Gastrocnemius medialis (tissue), 4 donors: Measurements from ENCODE around the gene LARGE1.

Experiments
- CTCF ChIP-seq, 5 experiments: fragments of 450-650 bp in 3 of 5; fragments of 200-600 bp in 2 of 5; sonication (generic) in 2 of 5; IDR thresholded peaks in 4 of 5; conservative IDR thresholded peaks in 1 of 5; 1 replicate in 4 of 5; 2 replicates in 1 of 5; pipeline ENCODE4 v1.5.1; 2016 to 2019; ENCODE audit warnings: antibody characterized with exemption in 5 of 5, mild to moderate bottlenecking in 3 of 5, moderate library complexity in 3 of 5
- POLR2A ChIP-seq, 2 donors: fragments of 450-650 bp; IDR thresholded peaks; one replicate each; pipeline ENCODE4 v1.6.1; 2017; ENCODE audit warnings: antibody characterized with exemption in 2 of 2, mild to moderate bottlenecking in 2 of 2, moderate library complexity in 2 of 2

DNA sequence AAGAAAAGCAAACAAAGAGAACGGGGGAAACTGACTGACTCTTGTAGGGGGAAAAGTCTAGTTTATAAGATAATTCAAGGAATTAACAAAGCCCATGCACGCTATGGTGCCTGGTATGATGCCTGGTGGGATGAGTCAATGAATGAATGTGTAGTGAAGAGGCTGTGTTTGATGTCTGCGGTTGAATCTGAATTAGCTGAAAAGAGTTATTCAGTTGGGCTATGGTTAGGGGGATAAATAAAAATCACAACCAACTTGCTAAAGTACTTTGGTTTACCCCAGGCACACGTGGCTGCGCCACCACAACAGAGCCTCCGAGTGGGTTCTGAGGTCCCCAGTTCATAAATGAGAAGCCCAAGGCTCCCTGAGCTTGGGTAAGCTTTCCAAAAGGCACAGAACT, 492.8 kb downstream of the LARGE1 start:
- TF ChIP-seq CTCF (IDR thresholded peaks at IDR 0.05 in 4 of 5, conservative IDR thresholded peaks at IDR 0.05 in 1 of 5) (no peak), POLR2A (IDR thresholded peaks at IDR 0.05) (no peak)
